GM21360 (cell line): ENCODE measurements around the gene ADAMTSL3.

Experiments
- ATAC-seq: cut with Tn5 transposase; IDR thresholded peaks from one replicate; pipeline ENCODE4 v1.9.1; 2021; ENCODE audit warnings: mild to moderate bottlenecking, moderate library complexity; ENCODE audit not compliant: unreplicated experiment

ADAMTSL3 gene

GRCh38 chr15:83813682-83814081 is 159.8 kb downstream of the ADAMTSL3 start:
- no peak for ATAC-seq

- no peak for ATAC-seq
Measured at GRCh38 chr15:83815506-83815905, 161.6 kb downstream of the ADAMTSL3 start.

- ATAC-seq, result no peak
Measured at GRCh38 chr15:83816124-83816883, 162.4 kb downstream of the ADAMTSL3 start.

GRCh38 chr15:83818591-83818990 is 164.7 kb downstream of the ADAMTSL3 start:
- no peak for ATAC-seq

- no peak for ATAC-seq
Measured at GRCh38 chr15:83830381-83830780, 176.5 kb downstream of the ADAMTSL3 start.

GRCh38 chr15:83833569-83833968 is 179.6 kb downstream of the ADAMTSL3 start:
- ATAC-seq, result no peak

- no peak for ATAC-seq
Measured at GRCh38 chr15:83835479-83835878, 181.6 kb downstream of the ADAMTSL3 start.

GRCh38 chr15:83837945-83838571 is 184.1 kb downstream of the ADAMTSL3 start:
- no peak for ATAC-seq

GRCh38 chr15:83838763-83839162 is 184.8 kb downstream of the ADAMTSL3 start:
- no peak for ATAC-seq

GRCh38 chr15:83842281-83842680 is 188.4 kb downstream of the ADAMTSL3 start:
- no peak for ATAC-seq

- no peak for ATAC-seq
Measured at GRCh38 chr15:83843471-83843871, 189.5 kb downstream of the ADAMTSL3 start.

- no peak for ATAC-seq
Measured at GRCh38 chr15:83844742-83845141, 190.8 kb downstream of the ADAMTSL3 start.

GRCh38 chr15:83845230-83845629 is 191.3 kb downstream of the ADAMTSL3 start:
- no peak for ATAC-seq

GRCh38 chr15:83846847-83847246 is 192.9 kb downstream of the ADAMTSL3 start:
- no peak for ATAC-seq

- ATAC-seq, result no peak
Measured at GRCh38 chr15:83848315-83849050, 194.6 kb downstream of the ADAMTSL3 start.

- no peak for ATAC-seq
Measured at GRCh38 chr15:83850015-83850414, 196.1 kb downstream of the ADAMTSL3 start.

- no peak for ATAC-seq
Measured at GRCh38 chr15:83850501-83851245, 196.8 kb downstream of the ADAMTSL3 start.

- no peak for ATAC-seq
Measured at GRCh38 chr15:83853232-83853631, 199.3 kb downstream of the ADAMTSL3 start.

GRCh38 chr15:83854321-83854720 is 200.4 kb downstream of the ADAMTSL3 start:
- ATAC-seq, result no peak

- no peak for ATAC-seq
Measured at GRCh38 chr15:83854950-83855707, 201.2 kb downstream of the ADAMTSL3 start.
